T47D (cell line): ENCODE results near the gene PIN1.

Experiments
- DNase-seq, 2 experiments: peaks; one replicate each; pipeline versions ENCODE4 v3.0.0 to v3.0.0-alpha.2; 2011 to 2012; ENCODE audit warnings: low read depth in 1 of 2, low spot score in 1 of 2
- JUND ChIP-seq: IDR thresholded peaks from 2 replicates; pipeline ENCODE4 v1.6.1; 2012; ENCODE audit warnings: low read depth
- in situ Hi-C: cut with HindIII; loops from 2 replicates; pipeline ENCODE4 v1.10.0; 2016; ENCODE audit warnings: low sequenced_read_pairs, low pct_unique_long_range_greater_than_20kb

PIN1 gene

DNA sequence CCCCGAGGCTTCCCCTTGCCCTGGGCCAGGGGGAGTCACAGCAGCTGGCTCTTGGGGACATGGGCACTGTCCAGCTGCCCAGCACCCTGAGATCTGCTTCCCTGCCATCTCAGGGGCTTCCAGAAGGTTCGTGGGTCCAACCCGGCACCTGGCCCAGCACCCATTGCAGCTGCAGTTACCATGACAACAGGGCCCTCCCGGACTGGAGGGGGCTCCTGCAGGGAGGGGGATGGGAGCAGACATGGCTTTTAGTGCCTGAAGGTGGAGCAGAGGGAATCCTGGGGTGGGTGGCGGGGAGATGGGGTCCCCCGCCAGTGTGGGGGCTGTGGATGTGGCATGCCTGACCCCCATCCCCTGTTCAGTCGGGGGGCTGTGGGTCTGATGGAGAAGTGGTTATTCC, 14.7 kb downstream of the PIN1 start:
- in situ Hi-C loops, result no loop called here
- DNase-seq, result no peak
- TF ChIP-seq JUND, result no peak

DNA sequence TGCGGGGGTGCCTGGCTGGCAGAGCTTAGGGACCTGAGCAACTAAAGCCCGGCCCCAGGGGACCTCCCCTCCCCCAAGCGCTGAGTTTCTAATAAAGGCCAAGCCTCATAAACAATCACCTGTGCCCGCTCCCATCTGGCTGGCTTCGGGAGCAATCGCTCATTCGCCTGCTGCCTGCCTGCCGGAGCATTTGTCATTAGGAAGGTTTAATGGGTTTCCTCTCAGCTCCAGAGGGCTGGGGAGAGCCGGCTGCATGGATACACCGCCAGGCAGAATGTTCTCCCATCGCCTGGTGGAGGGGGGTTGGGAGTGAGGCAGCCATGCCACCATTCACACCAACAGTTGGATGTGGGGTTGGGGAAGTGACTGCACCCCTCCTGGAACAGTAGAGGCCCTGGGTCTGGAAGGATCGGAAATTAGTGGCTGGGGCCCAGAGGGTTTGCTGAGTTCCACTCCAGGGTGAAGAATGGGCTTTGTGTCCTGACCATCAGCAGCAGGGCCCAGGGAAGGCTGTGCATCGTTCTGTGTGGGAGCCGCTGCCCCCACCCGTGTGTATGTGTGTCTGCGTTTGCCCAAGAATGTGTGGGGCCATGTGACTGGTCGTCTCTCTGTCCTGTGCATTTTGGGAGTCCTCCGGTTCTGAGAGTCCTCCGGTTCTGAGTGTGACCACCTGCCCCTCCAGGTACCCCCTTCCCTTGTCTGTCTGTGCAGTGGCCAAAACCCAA, 15.3 kb downstream of the PIN1 start:
- in situ Hi-C loops, result no loop called here
- TF ChIP-seq JUND, result no peak
- no peak for DNase-seq

DNA sequence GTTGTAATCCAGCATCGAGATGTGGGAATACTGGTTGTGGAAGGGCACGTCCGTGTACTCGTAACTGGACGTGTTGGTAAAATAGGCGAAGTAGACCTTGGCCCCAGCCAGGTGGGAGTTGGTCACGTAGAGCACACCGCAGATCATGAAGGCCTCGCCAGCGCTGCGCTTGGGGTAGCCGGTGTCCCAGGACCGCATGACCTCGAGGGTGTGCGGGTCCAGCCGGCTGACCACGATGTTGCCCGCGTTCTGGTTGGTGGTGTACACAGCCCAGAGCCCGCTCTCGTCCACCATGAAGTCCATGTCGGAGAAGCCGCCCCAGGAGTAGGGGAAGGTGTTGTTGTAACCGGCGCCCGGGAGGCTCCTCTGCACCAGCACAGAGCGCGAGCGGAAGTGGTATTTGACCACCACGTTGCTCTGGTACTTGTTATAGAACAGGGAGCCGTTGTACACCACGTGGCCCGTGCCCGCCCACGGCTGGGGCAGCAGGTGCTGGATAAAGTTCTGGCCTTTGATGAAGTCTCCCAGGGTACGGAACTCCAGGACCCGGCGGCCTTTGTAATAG, 19.2 kb downstream of the PIN1 start:
- in situ Hi-C loops, result no loop called here
- DNase-seq, result no peak
- no peak for TF ChIP-seq JUND

DNA sequence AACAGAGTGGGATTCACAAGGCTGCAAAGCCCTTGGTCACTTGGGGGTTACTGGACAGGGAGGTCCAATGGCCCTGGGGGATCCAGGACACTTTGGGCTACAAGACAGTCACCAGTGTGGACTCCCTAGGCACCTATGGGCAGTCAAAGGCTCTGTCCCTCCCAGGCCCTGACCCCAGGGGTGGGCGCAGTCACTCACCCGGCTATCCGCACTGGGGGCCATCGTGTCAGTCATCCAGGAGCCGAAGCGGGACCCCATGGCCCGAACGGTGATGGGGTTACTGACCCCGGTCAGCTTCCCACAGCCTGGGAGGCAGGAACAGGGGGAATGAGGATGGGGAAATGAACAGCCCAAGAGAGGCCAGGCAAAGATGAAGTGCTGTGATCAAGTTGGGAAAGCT, 21.5 kb downstream of the PIN1 start:
- DNase-seq, result no peak
- TF ChIP-seq JUND, result no peak
- in situ Hi-C loops, result no loop called here

DNA sequence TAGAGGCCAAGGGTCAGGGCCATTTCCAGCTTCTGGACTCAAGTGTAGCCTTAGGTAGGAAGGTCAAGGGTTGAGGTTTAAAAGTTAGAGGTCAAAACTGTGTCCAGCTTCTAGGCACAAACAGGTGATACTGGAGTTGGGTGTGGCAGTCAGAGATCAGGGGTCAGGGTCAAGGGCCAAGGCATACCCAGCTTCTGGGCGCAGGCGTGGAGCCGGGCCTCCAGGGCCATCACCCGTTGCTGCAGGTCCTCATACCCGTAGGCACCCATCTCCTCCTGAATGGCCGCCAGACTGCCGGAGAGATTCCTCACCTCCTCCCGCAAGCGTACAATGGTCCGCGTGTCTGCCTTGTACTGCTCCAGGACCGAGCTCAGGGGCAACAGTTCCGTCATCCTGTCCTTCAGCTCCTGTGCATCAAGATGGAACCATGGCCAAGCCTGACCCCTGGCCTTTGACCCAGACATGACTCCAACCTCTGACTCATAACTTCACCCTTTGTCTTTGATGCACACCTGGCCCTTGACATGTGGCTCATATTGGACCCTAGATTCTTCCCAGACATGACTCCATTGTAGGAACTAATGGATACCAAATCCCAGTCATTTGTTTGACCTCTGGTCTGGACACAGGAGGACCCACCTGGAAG, 22.1 kb downstream of the PIN1 start:
- in situ Hi-C loops, result no loop called here
- DNase-seq, result no peak
- TF ChIP-seq JUND, result no peak

DNA sequence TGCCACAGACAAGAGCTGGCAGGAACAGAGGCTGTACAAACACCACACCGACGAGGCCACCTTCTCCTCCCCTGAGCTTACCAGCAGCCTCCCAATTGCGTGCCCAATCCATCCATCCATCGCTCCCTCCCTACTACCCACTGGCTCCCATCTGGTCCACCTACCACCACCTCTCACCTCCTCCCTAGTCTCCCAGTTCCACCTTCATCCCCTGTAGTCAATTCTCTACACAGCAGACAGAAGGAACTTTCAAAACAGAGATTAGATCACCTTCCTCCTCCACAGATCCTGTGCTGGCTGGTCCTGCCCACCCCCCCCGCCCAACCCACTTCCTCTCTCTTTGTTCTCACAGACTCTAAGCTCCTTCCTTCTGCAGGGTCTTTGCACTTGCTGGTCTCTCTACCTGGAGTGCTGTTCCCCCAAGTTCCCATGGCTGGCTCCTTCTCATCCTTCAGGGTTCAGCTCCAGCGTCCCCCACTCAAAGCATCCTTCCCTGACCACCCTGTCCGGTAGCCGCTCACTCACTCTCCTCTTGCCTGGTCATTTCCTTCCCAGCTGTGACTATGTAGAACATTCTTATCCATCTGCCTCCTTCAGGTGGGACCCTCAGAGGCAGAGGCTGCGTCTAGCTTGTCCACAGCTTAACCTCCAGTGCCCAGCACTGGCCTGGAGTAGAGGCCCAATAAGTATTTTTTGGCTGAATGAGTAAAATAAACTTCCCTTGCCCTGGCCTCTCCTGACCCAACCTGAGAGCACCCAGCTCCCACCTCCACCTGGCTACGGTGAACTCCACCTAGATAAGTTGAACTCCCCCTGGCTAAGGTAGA, 23.0 kb downstream of the PIN1 start:
- TF ChIP-seq JUND, result no peak
- DNase-seq, result no peak
- in situ Hi-C loops, result no loop called here

DNA sequence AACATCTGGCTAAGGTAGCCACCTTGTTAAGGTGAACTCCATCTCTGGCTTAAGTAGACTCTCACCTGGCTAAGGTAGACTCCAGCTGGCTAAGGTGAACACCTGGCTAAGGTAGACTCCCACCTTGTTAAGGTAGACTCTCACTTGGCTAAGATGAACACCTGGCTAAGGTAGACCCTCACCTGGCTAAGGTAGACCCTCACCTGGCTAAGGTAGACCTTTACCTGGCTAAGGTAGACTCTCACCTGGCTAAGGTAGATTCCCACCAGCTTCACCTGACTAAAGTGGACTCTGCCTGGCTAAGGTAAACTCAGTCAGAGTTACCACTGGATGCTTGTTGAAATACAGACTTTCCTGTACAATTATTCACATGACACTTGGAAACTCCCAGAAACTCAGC, 23.6 kb downstream of the PIN1 start:
- in situ Hi-C loops, result no loop called here
- TF ChIP-seq JUND, result no peak
- no peak for DNase-seq

DNA sequence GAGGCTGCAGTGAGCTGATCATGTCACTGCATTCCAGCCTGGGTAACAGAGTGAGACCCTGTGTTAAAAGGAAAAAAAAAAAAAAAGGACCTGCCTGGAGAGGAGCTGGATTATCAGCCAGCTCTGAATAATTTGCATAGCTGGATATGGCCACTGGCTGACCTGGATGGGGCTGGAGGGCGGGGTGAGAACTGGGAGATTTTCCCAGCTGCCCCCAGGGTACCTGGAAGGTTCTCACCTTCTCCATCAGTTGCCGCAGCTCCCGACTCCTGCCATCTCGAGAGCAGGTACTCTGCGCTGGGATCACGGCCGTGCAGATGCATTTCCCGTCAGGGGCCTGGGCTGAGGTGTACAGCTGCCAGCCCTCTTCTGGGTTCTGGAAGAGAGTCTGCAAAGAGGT, 25.3 kb downstream of the PIN1 start:
- TF ChIP-seq JUND, result no peak
- in situ Hi-C loops, result no loop called here
- no peak for DNase-seq

DNA sequence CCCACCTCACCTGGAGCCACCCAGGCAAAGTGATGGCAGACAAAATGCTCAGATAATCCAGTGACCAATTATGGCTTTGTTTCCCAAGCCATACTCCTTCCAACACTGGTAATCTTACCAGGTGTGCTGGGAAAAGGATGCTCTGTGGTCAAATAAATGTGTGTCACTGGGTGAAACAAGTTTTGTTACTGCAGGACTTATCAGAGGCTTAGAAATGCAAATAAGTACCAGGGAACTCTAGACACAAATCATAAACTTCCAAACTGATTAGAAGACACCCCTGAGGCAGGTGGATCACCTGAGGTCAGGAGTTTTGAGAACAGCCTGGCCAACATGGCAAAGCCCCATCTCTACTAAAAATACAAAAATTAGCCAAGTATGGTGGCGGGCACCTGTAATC, 26.4 kb downstream of the PIN1 start:
- no peak for DNase-seq
- no peak for TF ChIP-seq JUND
- in situ Hi-C loops, result no loop called here

DNA sequence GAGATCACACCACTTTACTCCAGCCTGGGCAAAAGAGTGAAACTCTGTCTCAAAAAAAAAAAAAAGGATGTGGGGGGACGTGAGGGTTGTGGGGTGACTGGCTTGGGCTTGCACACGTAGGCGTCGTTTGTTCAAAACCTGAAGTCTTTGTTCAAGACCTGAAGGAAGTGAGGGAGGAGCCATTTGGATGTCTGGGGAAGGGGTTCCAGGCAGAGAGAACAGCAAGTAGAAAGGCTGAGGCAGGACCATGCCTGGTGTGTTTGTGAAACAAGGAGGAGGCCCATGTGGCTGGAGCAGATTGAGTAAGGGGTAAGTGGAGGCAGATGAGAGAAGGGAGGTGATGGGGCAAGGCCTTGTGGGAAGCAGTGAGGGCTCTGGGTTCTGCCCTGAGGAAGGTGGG, 27.8 kb downstream of the PIN1 start:
- DNase-seq, result no peak
- in situ Hi-C loops, result no loop called here
- no peak for TF ChIP-seq JUND

DNA sequence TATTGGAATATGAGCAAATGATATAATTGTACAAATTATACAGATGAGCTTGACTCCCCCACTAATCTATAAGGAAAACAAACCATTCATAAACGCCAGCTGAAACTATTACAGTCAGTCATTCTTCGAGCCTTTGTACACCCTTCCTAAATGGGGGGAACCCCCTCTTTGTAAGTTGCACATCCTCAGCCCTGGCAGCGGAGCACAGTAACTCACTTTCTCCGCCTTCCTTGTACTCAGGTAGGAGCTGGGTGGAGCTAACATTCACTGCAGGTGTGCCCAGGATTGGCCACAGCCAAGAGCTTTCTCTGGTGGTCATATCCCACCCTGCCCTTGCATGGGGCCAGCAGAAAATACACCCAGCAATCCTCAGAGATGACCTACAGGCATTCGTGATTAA, 28.6 kb downstream of the PIN1 start:
- no peak for DNase-seq
- in situ Hi-C loops, result no loop called here
- no peak for TF ChIP-seq JUND

DNA sequence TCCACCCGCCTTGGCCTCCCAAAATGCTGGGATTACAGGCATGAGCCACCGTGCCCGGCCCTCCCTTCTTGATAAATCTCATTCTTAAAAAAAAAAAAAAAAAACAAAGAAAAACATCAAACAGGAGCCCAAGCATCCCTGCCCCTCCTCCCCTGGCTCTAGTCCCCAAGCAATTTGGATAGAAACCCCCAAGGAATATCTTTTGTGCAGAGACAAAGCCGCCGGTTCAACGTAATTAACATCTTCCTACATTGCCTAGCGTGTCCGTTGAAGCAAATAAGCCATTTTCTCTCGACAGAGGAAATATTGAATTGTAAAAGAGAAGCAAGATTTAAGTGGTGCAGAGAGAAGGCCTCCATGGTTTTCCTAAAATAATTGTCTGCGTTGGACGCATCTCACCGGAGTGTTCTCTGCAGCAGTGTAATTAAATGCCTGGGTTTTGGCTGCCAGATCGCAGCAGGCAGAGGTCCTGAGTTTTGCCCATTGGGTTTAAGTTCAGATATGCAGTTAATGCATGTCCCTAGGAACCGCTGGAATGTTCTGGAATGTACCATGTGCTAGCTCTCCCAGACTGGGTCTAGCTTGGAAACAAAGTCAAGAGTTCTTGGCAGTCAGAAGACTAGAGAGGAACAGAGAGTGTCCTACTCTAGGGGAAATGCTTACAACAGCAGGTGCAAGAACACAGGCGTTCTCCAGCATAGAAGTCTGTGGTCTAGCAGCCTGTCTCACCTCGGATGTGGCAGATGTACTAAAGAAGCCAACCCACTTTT, 30.8 kb downstream of the PIN1 start:
- DNase-seq, result no peak
- in situ Hi-C loops, result no loop called here
- TF ChIP-seq JUND, result no peak
